ENCODE measurements around the gene TRRAP.

DNA sequence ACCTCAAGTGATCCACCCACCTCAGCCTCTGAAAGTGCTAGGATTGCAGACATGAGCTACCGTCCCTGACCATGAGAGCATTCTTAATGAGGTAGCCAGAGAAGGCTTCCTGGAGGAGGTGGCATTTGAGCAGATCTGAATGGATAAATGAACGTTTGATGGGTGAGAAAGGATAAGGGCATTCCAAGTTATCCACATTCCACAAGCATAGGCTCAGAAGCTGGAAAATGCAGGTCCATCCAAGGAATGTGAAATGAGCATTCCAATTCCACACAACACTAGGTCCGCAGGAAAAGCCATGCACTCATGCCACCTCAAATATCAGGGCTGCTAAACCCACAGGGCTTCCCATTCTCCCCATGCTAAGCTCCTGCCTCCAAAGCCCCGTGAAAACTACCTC is 25.5 kb upstream of the TRRAP start:
- TF ChIP-seq, protein P1, sequence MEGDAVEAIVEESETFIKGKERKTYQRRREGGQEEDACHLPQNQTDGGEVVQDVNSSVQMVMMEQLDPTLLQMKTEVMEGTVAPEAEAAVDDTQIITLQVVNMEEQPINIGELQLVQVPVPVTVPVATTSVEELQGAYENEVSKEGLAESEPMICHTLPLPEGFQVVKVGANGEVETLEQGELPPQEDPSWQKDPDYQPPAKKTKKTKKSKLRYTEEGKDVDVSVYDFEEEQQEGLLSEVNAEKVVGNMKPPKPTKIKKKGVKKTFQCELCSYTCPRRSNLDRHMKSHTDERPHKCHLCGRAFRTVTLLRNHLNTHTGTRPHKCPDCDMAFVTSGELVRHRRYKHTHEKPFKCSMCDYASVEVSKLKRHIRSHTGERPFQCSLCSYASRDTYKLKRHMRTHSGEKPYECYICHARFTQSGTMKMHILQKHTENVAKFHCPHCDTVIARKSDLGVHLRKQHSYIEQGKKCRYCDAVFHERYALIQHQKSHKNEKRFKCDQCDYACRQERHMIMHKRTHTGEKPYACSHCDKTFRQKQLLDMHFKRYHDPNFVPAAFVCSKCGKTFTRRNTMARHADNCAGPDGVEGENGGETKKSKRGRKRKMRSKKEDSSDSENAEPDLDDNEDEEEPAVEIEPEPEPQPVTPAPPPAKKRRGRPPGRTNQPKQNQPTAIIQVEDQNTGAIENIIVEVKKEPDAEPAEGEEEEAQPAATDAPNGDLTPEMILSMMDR (IDR thresholded peaks at IDR 0.05 in 8 of 11, conservative IDR thresholded peaks at IDR 0.05 in 3 of 11), result no peak
- TF ChIP-seq POLR2A (IDR thresholded peaks at IDR 0.05), result no peak
